ENCODE results near the gene INTS11. TPM values are rescaled to one million over a fixed set of nuclear protein-coding genes. Genes with fewer than 3 reads are reported as not detected.

INTS11 gene
- total and polyA plus RNA-seq, 2 experiments from 2014 or later = 102 to 161 TPM

- H3K4me2 ChIP-seq = no peak overlapping the region
- no peak overlapping the region for H3K4me3 Mint-ChIP-seq
Measured at GRCh38 chr1:1262758-1263157, 61.7 kb downstream of the INTS11 start.

More at GRCh38 chr1:1262758-1263157, 61.7 kb downstream of the INTS11 start:
- ATAC-seq (no peak), DNase-seq (ENCODE audit: low spot score) (no peak)
- Mint-ChIP-seq H3K4me1 (peaks cover 12% of the 10 kb centered on the region), H3K36me3 (ENCODE audit: low read depth) (peaks cover 63% of the 10 kb centered on the region), H3K9me3 (no peaks in the 10 kb centered on the region), H3K27ac (no peak overlapping the region), H3K27me3 (ENCODE audit: insufficient read depth, low read depth, poor library complexity) (peaks cover 20% of the 10 kb centered on the region)
- Histone ChIP-seq H2AFZ (no peak overlapping the region), H3F3A (replicated peaks; ENCODE audit: low read depth) (0 out of 2 replicates have a peak, but pooled peaks cover 11% of the 10 kb centered on the region), H3K27me3 (ENCODE audit: insufficient read depth) (no peaks in the 10 kb centered on the region), H3K4me3 (no peak overlapping the region), H3K36me3 (ENCODE audit: insufficient read depth) (peaks cover 14% of the 10 kb centered on the region; the same call in 1 of the 2 replicates), H3K27ac (ENCODE audit: low read depth) (no peak overlapping the region), H3K79me2 (replicated peaks; ENCODE audit: insufficient read depth) (peaks cover 39% of the 10 kb centered on the region), H3K9me2 (ENCODE audit: insufficient read depth) (no peaks in the 10 kb centered on the region), H4K20me1 (replicated peaks; ENCODE audit: insufficient read depth) (peaks cover 24% of the 10 kb centered on the region), H3K4me1 (ENCODE audit: insufficient read depth) (peaks cover 5% of the 10 kb centered on the region)
- no peak for TF ChIP-seq ZNF114 (CRISPR knock-in tag; IDR thresholded peaks at IDR 0.05)
- no peak for TF ChIP-seq ETS1 (IDR thresholded peaks at IDR 0.05)
- TF ChIP-seq, protein P1, sequence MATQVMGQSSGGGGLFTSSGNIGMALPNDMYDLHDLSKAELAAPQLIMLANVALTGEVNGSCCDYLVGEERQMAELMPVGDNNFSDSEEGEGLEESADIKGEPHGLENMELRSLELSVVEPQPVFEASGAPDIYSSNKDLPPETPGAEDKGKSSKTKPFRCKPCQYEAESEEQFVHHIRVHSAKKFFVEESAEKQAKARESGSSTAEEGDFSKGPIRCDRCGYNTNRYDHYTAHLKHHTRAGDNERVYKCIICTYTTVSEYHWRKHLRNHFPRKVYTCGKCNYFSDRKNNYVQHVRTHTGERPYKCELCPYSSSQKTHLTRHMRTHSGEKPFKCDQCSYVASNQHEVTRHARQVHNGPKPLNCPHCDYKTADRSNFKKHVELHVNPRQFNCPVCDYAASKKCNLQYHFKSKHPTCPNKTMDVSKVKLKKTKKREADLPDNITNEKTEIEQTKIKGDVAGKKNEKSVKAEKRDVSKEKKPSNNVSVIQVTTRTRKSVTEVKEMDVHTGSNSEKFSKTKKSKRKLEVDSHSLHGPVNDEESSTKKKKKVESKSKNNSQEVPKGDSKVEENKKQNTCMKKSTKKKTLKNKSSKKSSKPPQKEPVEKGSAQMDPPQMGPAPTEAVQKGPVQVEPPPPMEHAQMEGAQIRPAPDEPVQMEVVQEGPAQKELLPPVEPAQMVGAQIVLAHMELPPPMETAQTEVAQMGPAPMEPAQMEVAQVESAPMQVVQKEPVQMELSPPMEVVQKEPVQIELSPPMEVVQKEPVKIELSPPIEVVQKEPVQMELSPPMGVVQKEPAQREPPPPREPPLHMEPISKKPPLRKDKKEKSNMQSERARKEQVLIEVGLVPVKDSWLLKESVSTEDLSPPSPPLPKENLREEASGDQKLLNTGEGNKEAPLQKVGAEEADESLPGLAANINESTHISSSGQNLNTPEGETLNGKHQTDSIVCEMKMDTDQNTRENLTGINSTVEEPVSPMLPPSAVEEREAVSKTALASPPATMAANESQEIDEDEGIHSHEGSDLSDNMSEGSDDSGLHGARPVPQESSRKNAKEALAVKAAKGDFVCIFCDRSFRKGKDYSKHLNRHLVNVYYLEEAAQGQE (IDR thresholded peaks at IDR 0.05; ENCODE audit: unreplicated experiment) = no peak
- no peak for TF ChIP-seq STAT1 (IDR thresholded peaks at IDR 0.05; ENCODE audit: unreplicated experiment)
- no peak for TF ChIP-seq JUNB (IDR thresholded peaks at IDR 0.05; ENCODE audit: unreplicated experiment)
- TF ChIP-seq, protein P2, sequence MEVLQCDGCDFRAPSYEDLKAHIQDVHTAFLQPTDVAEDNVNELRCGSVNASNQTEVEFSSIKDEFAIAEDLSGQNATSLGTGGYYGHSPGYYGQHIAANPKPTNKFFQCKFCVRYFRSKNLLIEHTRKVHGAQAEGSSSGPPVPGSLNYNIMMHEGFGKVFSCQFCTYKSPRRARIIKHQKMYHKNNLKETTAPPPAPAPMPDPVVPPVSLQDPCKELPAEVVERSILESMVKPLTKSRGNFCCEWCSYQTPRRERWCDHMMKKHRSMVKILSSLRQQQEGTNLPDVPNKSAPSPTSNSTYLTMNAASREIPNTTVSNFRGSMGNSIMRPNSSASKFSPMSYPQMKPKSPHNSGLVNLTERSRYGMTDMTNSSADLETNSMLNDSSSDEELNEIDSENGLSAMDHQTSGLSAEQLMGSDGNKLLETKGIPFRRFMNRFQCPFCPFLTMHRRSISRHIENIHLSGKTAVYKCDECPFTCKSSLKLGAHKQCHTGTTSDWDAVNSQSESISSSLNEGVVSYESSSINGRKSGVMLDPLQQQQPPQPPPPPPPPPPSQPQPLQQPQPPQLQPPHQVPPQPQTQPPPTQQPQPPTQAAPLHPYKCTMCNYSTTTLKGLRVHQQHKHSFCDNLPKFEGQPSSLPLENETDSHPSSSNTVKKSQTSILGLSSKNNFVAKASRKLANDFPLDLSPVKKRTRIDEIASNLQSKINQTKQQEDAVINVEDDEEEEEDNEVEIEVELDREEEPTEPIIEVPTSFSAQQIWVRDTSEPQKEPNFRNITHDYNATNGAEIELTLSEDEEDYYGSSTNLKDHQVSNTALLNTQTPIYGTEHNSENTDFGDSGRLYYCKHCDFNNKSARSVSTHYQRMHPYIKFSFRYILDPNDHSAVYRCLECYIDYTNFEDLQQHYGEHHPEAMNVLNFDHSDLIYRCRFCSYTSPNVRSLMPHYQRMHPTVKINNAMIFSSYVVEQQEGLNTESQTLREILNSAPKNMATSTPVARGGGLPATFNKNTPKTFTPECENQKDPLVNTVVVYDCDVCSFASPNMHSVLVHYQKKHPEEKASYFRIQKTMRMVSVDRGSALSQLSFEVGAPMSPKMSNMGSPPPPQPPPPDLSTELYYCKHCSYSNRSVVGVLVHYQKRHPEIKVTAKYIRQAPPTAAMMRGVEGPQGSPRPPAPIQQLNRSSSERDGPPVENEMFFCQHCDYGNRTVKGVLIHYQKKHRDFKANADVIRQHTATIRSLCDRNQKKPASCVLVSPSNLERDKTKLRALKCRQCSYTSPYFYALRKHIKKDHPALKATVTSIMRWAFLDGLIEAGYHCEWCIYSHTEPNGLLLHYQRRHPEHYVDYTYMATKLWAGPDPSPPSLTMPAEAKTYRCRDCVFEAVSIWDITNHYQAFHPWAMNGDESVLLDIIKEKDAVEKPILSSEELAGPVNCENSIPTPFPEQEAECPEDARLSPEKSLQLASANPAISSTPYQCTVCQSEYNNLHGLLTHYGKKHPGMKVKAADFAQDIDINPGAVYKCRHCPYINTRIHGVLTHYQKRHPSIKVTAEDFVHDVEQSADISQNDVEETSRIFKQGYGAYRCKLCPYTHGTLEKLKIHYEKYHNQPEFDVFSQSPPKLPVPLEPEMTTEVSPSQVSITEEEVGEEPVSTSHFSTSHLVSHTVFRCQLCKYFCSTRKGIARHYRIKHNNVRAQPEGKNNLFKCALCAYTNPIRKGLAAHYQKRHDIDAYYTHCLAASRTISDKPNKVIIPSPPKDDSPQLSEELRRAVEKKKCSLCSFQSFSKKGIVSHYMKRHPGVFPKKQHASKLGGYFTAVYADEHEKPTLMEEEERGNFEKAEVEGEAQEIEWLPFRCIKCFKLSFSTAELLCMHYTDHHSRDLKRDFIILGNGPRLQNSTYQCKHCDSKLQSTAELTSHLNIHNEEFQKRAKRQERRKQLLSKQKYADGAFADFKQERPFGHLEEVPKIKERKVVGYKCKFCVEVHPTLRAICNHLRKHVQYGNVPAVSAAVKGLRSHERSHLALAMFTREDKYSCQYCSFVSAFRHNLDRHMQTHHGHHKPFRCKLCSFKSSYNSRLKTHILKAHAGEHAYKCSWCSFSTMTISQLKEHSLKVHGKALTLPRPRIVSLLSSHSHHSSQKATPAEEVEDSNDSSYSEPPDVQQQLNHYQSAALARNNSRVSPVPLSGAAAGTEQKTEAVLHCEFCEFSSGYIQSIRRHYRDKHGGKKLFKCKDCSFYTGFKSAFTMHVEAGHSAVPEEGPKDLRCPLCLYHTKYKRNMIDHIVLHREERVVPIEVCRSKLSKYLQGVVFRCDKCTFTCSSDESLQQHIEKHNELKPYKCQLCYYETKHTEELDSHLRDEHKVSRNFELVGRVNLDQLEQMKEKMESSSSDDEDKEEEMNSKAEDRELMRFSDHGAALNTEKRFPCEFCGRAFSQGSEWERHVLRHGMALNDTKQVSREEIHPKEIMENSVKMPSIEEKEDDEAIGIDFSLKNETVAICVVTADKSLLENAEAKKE (CRISPR knock-in tag; IDR thresholded peaks at IDR 0.05) = no peak
- TF ChIP-seq ZNF331 (CRISPR knock-in tag; IDR thresholded peaks at IDR 0.05; ENCODE audit: low read depth) = no peak
- no peak for TF ChIP-seq EZH2 (IDR thresholded peaks at IDR 0.05; ENCODE audit: low read depth, unreplicated experiment)
- no peak for TF ChIP-seq POLR2AphosphoS5 (IDR thresholded peaks at IDR 0.05; ENCODE audit: low read depth)
- TF ChIP-seq CTCF (conservative IDR thresholded peaks at IDR 0.05; ENCODE audit: low read depth in 2 of 2) = no peak
- TF ChIP-seq CREB1 (CRISPR knock-in tag; IDR thresholded peaks at IDR 0.05; ENCODE audit: low read depth) = no peak
- TF ChIP-seq NANOG (IDR thresholded peaks at IDR 0.05; ENCODE audit: borderline replicate concordance) = no peak
- TF ChIP-seq EZH2phosphoT487 (IDR thresholded peaks at IDR 0.05; ENCODE audit: unreplicated experiment) = no peak

Data from GM23338 (cell line).